Activated T-cell treated with anti-CD3 and anti-CD28 coated beads, Interleukin-2, amount 50 U/mL, for 4 hours (primary cell): ENCODE measurements around the gene FARS2. TPM values are rescaled to one million over a fixed set of nuclear protein-coding genes. Genes with fewer than 3 reads are reported as not detected.

Experiments used
- ATAC-seq, 2 donors: fragments of 200-7000 bp; cut with Tn5 transposase; one replicate each; pipeline ENCODE4 v1.10.0; 2021
- DNase-seq: peaks from one replicate; pipeline ENCODE4 v3.0.0-alpha.2; 2020
- H3K27me3 Mint-ChIP-seq: one replicate; pipeline ENCODE4 v1.8.0; 2021; ENCODE audit warnings: low read depth, mixed read lengths
- H3K36me3 Mint-ChIP-seq: one replicate; pipeline ENCODE4 v1.8.0; 2022; ENCODE audit warnings: mixed read lengths; ENCODE audit not compliant: insufficient read depth
- H3K4me1 Mint-ChIP-seq: one replicate; pipeline ENCODE4 v1.8.0; 2021; ENCODE audit warnings: low read depth, mixed read lengths
- H3K4me3 Mint-ChIP-seq: one replicate; pipeline ENCODE4 v1.8.0; 2021; ENCODE audit warnings: mild to moderate bottlenecking, moderate library complexity, mixed read lengths
- H3K9me3 Mint-ChIP-seq: one replicate; pipeline ENCODE4 v1.8.0; 2021; ENCODE audit warnings: mixed read lengths
- total RNA-seq, 3 donors: library from RNA; stranded (reverse); gene quantifications; one replicate each; pipeline ENCODE4 v1.2.1, GENCODE V29; 2021

Gene FARS2
- total RNA-seq, 3 donors from 2014 or later = 28.3 to 31.0 (median 29.9) TPM

- no peak for DNase-seq
- Mint-ChIP-seq H3K9me3 (no peaks in the 10 kb centered on the region), H3K36me3 (no peaks in the 10 kb centered on the region), H3K4me1 (peaks cover 18% of the 10 kb centered on the region), H3K4me3 (no peak overlapping the region), H3K27me3 (no peaks in the 10 kb centered on the region)
- ATAC-seq = no peak
Observed at GRCh38 chr6:5307058-5307457, 45.7 kb downstream of the FARS2 start.

- no peaks in the 10 kb centered on the region for H3K27me3 Mint-ChIP-seq
- DNase-seq (no peak), ATAC-seq (no peak)
- no peak overlapping the region for H3K4me3 Mint-ChIP-seq
- peaks cover 8% of the 10 kb centered on the region for H3K4me1 Mint-ChIP-seq
- H3K9me3 Mint-ChIP-seq = no peaks in the 10 kb centered on the region
- H3K36me3 Mint-ChIP-seq = no peaks in the 10 kb centered on the region
Observed at GRCh38 chr6:5308066-5308465, 46.8 kb downstream of the FARS2 start.

- Mint-ChIP-seq H3K4me3 (no peak overlapping the region), H3K27me3 (no peaks in the 10 kb centered on the region), H3K9me3 (no peaks in the 10 kb centered on the region), H3K36me3 (no peaks in the 10 kb centered on the region), H3K4me1 (peaks cover 17% of the 10 kb centered on the region)
- DNase-seq (no peak), ATAC-seq (peak; percentile 66 to 67)
Observed at GRCh38 chr6:5314191-5314865, 53.0 kb downstream of the FARS2 start.

GRCh38 chr6:5315881-5316280 lies 54.6 kb downstream of the FARS2 start:
- H3K36me3 Mint-ChIP-seq = no peaks in the 10 kb centered on the region
- no peak overlapping the region for H3K4me3 Mint-ChIP-seq
- DNase-seq (no peak), ATAC-seq (no peak)
- H3K4me1 Mint-ChIP-seq = peaks cover 22% of the 10 kb centered on the region
- no peaks in the 10 kb centered on the region for H3K27me3 Mint-ChIP-seq
- H3K9me3 Mint-ChIP-seq = no peaks in the 10 kb centered on the region

GRCh38 chr6:5316951-5317350 lies 55.6 kb downstream of the FARS2 start:
- Mint-ChIP-seq H3K36me3 (no peaks in the 10 kb centered on the region), H3K4me3 (no peak overlapping the region), H3K4me1 (peaks cover 26% of the 10 kb centered on the region), H3K9me3 (no peaks in the 10 kb centered on the region), H3K27me3 (no peaks in the 10 kb centered on the region)
- no peak for ATAC-seq
- DNase-seq = no peak

GRCh38 chr6:5318617-5319272 lies 57.4 kb downstream of the FARS2 start:
- no peak for ATAC-seq
- peaks cover 4% of the 10 kb centered on the region for H3K36me3 Mint-ChIP-seq
- H3K27me3 Mint-ChIP-seq = no peaks in the 10 kb centered on the region
- no peaks in the 10 kb centered on the region for H3K9me3 Mint-ChIP-seq
- peaks cover 23% of the 10 kb centered on the region for H3K4me1 Mint-ChIP-seq
- no peak overlapping the region for H3K4me3 Mint-ChIP-seq
- no peak for DNase-seq

GRCh38 chr6:5323979-5324378 lies 62.7 kb downstream of the FARS2 start:
- Mint-ChIP-seq H3K27me3 (no peaks in the 10 kb centered on the region), H3K36me3 (peaks cover 14% of the 10 kb centered on the region), H3K4me1 (peaks cover 9% of the 10 kb centered on the region), H3K9me3 (no peaks in the 10 kb centered on the region), H3K4me3 (no peak overlapping the region)
- DNase-seq = no peak
- no peak for ATAC-seq

GRCh38 chr6:5325173-5325572 lies 63.9 kb downstream of the FARS2 start:
- Mint-ChIP-seq H3K4me1 (peaks cover 6% of the 10 kb centered on the region), H3K4me3 (no peak overlapping the region), H3K9me3 (no peaks in the 10 kb centered on the region), H3K36me3 (peaks cover 14% of the 10 kb centered on the region), H3K27me3 (no peaks in the 10 kb centered on the region)
- ATAC-seq (no peak), DNase-seq (no peak)

GRCh38 chr6:5326022-5326641 lies 64.8 kb downstream of the FARS2 start:
- ATAC-seq (no peak), DNase-seq (no peak)
- Mint-ChIP-seq H3K4me3 (no peak overlapping the region), H3K27me3 (no peaks in the 10 kb centered on the region), H3K36me3 (peaks cover 14% of the 10 kb centered on the region), H3K4me1 (peaks cover 3% of the 10 kb centered on the region), H3K9me3 (no peaks in the 10 kb centered on the region)

GRCh38 chr6:5328800-5329199 lies 67.5 kb downstream of the FARS2 start:
- ATAC-seq (no peak), DNase-seq (no peak)
- H3K36me3 Mint-ChIP-seq = peaks cover 11% of the 10 kb centered on the region
- no peak overlapping the region for H3K4me3 Mint-ChIP-seq
- no peaks in the 10 kb centered on the region for H3K9me3 Mint-ChIP-seq
- no peaks in the 10 kb centered on the region for H3K27me3 Mint-ChIP-seq
- peaks cover 8% of the 10 kb centered on the region for H3K4me1 Mint-ChIP-seq

GRCh38 chr6:5331845-5332442 lies 70.6 kb downstream of the FARS2 start:
- DNase-seq (no peak), ATAC-seq (no peak)
- Mint-ChIP-seq H3K36me3 (peaks cover 7% of the 10 kb centered on the region), H3K4me1 (peaks cover 19% of the 10 kb centered on the region), H3K27me3 (no peaks in the 10 kb centered on the region), H3K4me3 (no peak overlapping the region), H3K9me3 (no peaks in the 10 kb centered on the region)

- Mint-ChIP-seq H3K4me1 (peaks cover 30% of the 10 kb centered on the region), H3K9me3 (no peaks in the 10 kb centered on the region), H3K36me3 (peaks cover 2% of the 10 kb centered on the region), H3K27me3 (no peaks in the 10 kb centered on the region), H3K4me3 (no peak overlapping the region)
- ATAC-seq = no peak
- no peak for DNase-seq
Observed at GRCh38 chr6:5333658-5334057, 72.3 kb downstream of the FARS2 start.

GRCh38 chr6:5334341-5334740 lies 73.0 kb downstream of the FARS2 start:
- peaks cover 30% of the 10 kb centered on the region for H3K4me1 Mint-ChIP-seq
- H3K36me3 Mint-ChIP-seq = peaks cover 2% of the 10 kb centered on the region

GRCh38 chr6:5335020-5335419 lies 73.7 kb downstream of the FARS2 start:
- DNase-seq = no peak
- no peak for ATAC-seq
- Mint-ChIP-seq H3K27me3 (no peaks in the 10 kb centered on the region), H3K4me3 (no peak overlapping the region), H3K9me3 (no peaks in the 10 kb centered on the region), H3K4me1 (peaks cover 30% of the 10 kb centered on the region), H3K36me3 (peaks cover 2% of the 10 kb centered on the region)

More at GRCh38 chr6:5334341-5334740, 73.0 kb downstream of the FARS2 start:
- DNase-seq (no peak), ATAC-seq (no peak)
- no peaks in the 10 kb centered on the region for H3K27me3 Mint-ChIP-seq
- no peak overlapping the region for H3K4me3 Mint-ChIP-seq
- no peaks in the 10 kb centered on the region for H3K9me3 Mint-ChIP-seq
